Measurements from ENCODE around the gene ERG. TPM values are rescaled to one million over a fixed set of nuclear protein-coding genes. Genes with fewer than 3 reads are reported as not detected.

ERG gene
- total and polyA plus RNA-seq, 2 donors from 2014 or later = 6.6 to 29.6 TPM

DNA sequence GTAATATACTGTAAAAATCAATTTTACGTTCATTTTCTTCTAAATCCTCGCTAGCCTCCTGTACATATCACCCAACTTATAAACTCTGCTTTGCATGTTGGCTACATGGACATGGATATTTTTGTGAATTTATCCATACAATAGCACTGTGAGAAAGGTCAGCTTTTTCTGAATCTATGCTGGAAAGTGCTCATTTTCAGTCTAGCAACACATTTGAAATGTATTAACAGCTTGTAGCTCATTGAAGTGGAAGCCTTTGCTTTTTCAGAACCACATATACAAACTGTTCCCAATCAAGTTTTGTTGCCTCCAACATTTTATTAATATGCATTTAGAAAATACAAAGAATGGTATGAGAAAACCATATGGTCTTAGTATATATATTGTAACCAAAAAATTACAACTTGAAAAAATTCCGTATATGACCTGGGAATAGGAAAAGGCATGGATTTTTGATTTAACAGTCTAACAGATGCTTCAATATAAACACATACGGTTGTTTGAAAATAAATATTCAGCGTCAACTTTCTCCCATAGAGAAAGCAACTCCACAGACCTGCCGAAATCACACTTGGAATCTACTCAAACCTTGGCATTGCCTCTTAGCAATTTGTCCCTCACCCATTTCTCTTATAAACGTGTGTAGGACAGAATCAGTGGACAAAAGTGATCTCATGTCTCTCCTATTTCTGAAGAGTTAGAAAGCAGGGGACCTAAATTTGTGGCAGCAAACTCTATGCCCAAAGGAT is 112.7 kb downstream of the ERG start:
- no peak for FAIRE-seq
- intact Hi-C loops (cut with DNase I) = no loop called here

GRCh38 chr21:38384675-38385426 is 113.4 kb downstream of the ERG start:
- no peaks in the 10 kb centered on the region for H3K4me1 ChIP-seq (ENCODE audit: control insufficient read depth in 2 of 3, insufficient read depth in 2 of 3, low read depth in 1 of 3, low read length in 3 of 3)
- no peak overlapping the region for H3K4me3 ChIP-seq (ENCODE audit: low read length in 3 of 3)
- no peak overlapping the region for H3K27ac ChIP-seq (ENCODE audit: low read depth in 2 of 2, low read length in 2 of 2)
- H3K9me3 ChIP-seq (ENCODE audit: control insufficient read depth in 2 of 3, insufficient read depth in 1 of 3, low read length in 3 of 3) = no peaks in the 10 kb centered on the region
- no peaks in the 10 kb centered on the region for H3K36me3 ChIP-seq (ENCODE audit: control insufficient read depth in 2 of 3, insufficient read depth in 3 of 3, low read length in 3 of 3)
- no peak for DNase-seq
- no peak overlapping the region for H3K9ac ChIP-seq (ENCODE audit: low read length in 3 of 3)
- no peak for FAIRE-seq
- no peak for TF ChIP-seq CTCF (IDR thresholded peaks at IDR 0.05; ENCODE audit: borderline replicate concordance, extremely low read depth, insufficient read depth)
- H3K27me3 ChIP-seq (ENCODE audit: control insufficient read depth, insufficient read depth, low read length) = no peaks in the 10 kb centered on the region
- intact Hi-C loops (cut with DNase I) = no loop called here

More for the DNA sequence above, 112.7 kb downstream of the ERG start:
- no peak overlapping the region for H3K4me3 ChIP-seq (ENCODE audit: low read length in 3 of 3)
- no peak overlapping the region for H3K27ac ChIP-seq (ENCODE audit: low read depth in 2 of 2, low read length in 2 of 2)
- no peaks in the 10 kb centered on the region for H3K4me1 ChIP-seq (ENCODE audit: control insufficient read depth in 2 of 3, insufficient read depth in 2 of 3, low read depth in 1 of 3, low read length in 3 of 3)
- no peaks in the 10 kb centered on the region for H3K36me3 ChIP-seq (ENCODE audit: control insufficient read depth in 2 of 3, insufficient read depth in 3 of 3, low read length in 3 of 3)
- H3K9me3 ChIP-seq (ENCODE audit: control insufficient read depth in 2 of 3, insufficient read depth in 1 of 3, low read length in 3 of 3) = no peaks in the 10 kb centered on the region
- no peak for TF ChIP-seq CTCF (IDR thresholded peaks at IDR 0.05; ENCODE audit: borderline replicate concordance, extremely low read depth, insufficient read depth)
- no peaks in the 10 kb centered on the region for H3K27me3 ChIP-seq (ENCODE audit: control insufficient read depth, insufficient read depth, low read length)
- DNase-seq = no peak
- no peak overlapping the region for H3K9ac ChIP-seq (ENCODE audit: low read length in 3 of 3)

DNA sequence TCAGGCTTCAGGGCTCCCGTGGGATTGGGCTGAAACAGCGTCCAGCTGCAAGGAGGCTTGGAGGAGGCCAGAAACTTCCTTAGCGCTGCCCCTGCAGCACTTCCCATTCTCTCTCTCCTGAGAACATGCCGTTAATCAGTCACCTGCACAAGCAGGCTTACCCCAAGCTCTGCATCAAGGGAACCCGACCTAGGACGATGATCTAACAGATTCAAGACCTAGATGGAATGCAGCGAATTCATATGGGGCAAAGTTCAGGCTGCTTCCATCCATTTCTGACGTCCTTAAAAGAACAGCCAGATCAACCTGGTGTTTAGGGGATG is 114.1 kb downstream of the ERG start:
- Histone ChIP-seq H3K4me1 (ENCODE audit: control insufficient read depth in 2 of 3, insufficient read depth in 2 of 3, low read depth in 1 of 3, low read length in 3 of 3) (no peaks in the 10 kb centered on the region), H3K4me3 (ENCODE audit: low read length in 3 of 3) (no peak overlapping the region), H3K27me3 (ENCODE audit: control insufficient read depth, insufficient read depth, low read length) (no peaks in the 10 kb centered on the region), H3K9me3 (ENCODE audit: control insufficient read depth in 2 of 3, insufficient read depth in 1 of 3, low read length in 3 of 3) (no peaks in the 10 kb centered on the region), H3K36me3 (ENCODE audit: control insufficient read depth in 2 of 3, insufficient read depth in 3 of 3, low read length in 3 of 3) (no peaks in the 10 kb centered on the region), H3K27ac (ENCODE audit: low read depth in 2 of 2, low read length in 2 of 2) (no peak overlapping the region), H3K9ac (ENCODE audit: low read length in 3 of 3) (no peak overlapping the region)
- intact Hi-C loops (cut with DNase I) = no loop called here
- no peak for TF ChIP-seq CTCF (IDR thresholded peaks at IDR 0.05; ENCODE audit: borderline replicate concordance, extremely low read depth, insufficient read depth)
- DNase-seq (no peak), FAIRE-seq (no peak)
